T-cell (primary cell): ENCODE measurements around the gene MAN2A1. TPM values are rescaled to one million over a fixed set of nuclear protein-coding genes. Genes with fewer than 3 reads are reported as not detected.
A peak's percentile ranks its signal among the peaks of the same experiment; 100 is the strongest.

Source experiments
- ATAC-seq, 4 experiments: fragments of 200-7000 bp in 3 of 4; fragments of 150-1000 bp in 1 of 4; cut with Tn5 transposase; replicated peaks in 1 of 4; 1 replicate in 3 of 4; 2 replicates in 1 of 4; pipeline ENCODE4 v1.10.0; 2021; ENCODE audit warnings: moderate library complexity in 3 of 4, mild to moderate bottlenecking in 2 of 4, moderate number of reproducible peaks in 1 of 4
- CTCF ChIA-PET, 2 donors: fragments of 300-600 bp; sonication (Branson Sonifier 250); formaldehyde crosslinking; loops; one replicate each; lab custom pipeline; 2022; ENCODE audit warnings: antibody characterized with exemption in 2 of 2; lab: Charles Lee
- POLR2A ChIA-PET, 2 donors: fragments of 300-600 bp; sonication (Branson Sonifier 250); formaldehyde crosslinking; loops; one replicate each; lab custom pipeline; 2022; ENCODE audit warnings: antibody characterized with exemption in 2 of 2; lab: Charles Lee
- DNase-seq, 35 experiments: peaks; one replicate each; pipeline versions ENCODE4 v3.0.0 to v3.0.0-alpha.2; 2013 to 2023
- H3K27ac ChIP-seq: one replicate; pipeline ENCODE4 v1.5.1; 2013; ENCODE audit warnings: low read length
- H3K27me3 ChIP-seq, 2 experiments: replicated peaks in 1 of 2; 1 replicate in 1 of 2; 2 replicates in 1 of 2; pipeline versions ENCODE4 v1.6.1 to v1.7.0; 2013; ENCODE audit warnings: low read length in 1 of 2, mixed read lengths in 1 of 2; ENCODE audit not compliant: control insufficient read depth in 2 of 2, insufficient read depth in 2 of 2; ENCODE audit errors: extremely low read depth in 1 of 2
- H3K36me3 ChIP-seq, 2 donors: 1 replicate in 1 of 2; 2 replicates in 1 of 2; pipeline versions ENCODE4 v1.6.1 to v1.7.0; 2013; ENCODE audit warnings: low read length in 1 of 2; ENCODE audit not compliant: control insufficient read depth in 2 of 2, insufficient read depth in 1 of 2; ENCODE audit errors: extremely low read depth in 1 of 2
- H3K4me1 ChIP-seq, 2 experiments: 1 replicate in 1 of 2; 2 replicates in 1 of 2; pipeline versions ENCODE4 v1.6.1 to v1.7.0; 2013; ENCODE audit warnings: low read length in 2 of 2, mixed read lengths in 1 of 2; ENCODE audit not compliant: insufficient read depth in 2 of 2, control insufficient read depth in 1 of 2; ENCODE audit errors: extremely low read depth in 1 of 2
- H3K4me3 ChIP-seq, 2 donors: 1 replicate in 1 of 2; 2 replicates in 1 of 2; pipeline versions ENCODE4 v1.5.1 to v1.7.0; 2013; ENCODE audit warnings: mild to moderate bottlenecking in 2 of 2, low read length in 1 of 2, moderate library complexity in 1 of 2; ENCODE audit not compliant: control insufficient read depth in 1 of 2; ENCODE audit errors: extremely low read depth in 1 of 2
- H3K9me3 ChIP-seq: 2 replicates; pipeline ENCODE4 v1.7.0; 2013
- H3K27ac Mint-ChIP-seq, 2 donors: one replicate each; pipeline ENCODE4 v1.8.0; 2020 to 2021; ENCODE audit warnings: mild to moderate bottlenecking in 2 of 2, mixed read lengths in 2 of 2
- H3K27me3 Mint-ChIP-seq, 2 donors: one replicate each; pipeline ENCODE4 v1.8.0; 2021 to 2022; ENCODE audit warnings: mixed read lengths in 2 of 2
- H3K36me3 Mint-ChIP-seq: one replicate; pipeline ENCODE4 v1.8.0; 2021; ENCODE audit warnings: mixed read lengths
- H3K4me1 Mint-ChIP-seq, 3 donors: one replicate each; pipeline ENCODE4 v1.8.0; 2020 to 2022; ENCODE audit warnings: mixed read lengths in 3 of 3, mild to moderate bottlenecking in 1 of 3
- H3K4me3 Mint-ChIP-seq, 3 donors: one replicate each; pipeline ENCODE4 v1.8.0; 2020 to 2022; ENCODE audit warnings: mild to moderate bottlenecking in 3 of 3, mixed read lengths in 3 of 3, moderate library complexity in 3 of 3
- H3K9me3 Mint-ChIP-seq, 3 donors: one replicate each; pipeline ENCODE4 v1.8.0; 2020 to 2022; ENCODE audit warnings: mixed read lengths in 3 of 3
- WGBS: methylation state at CpG from one replicate; pipeline ENCODE4 v1.1.5; 2013; ENCODE audit warnings: missing lambda C conversion rate; ENCODE audit not compliant: insufficient coverage; 5-methylcytosine and 5-hydroxymethylcytosine counted together
- total RNA-seq, 35 experiments: library from RNA in 6 of 35; stranded (reverse) in 6 of 35; fragments of 120-200 nt in 1 of 35; gene quantifications; one replicate each; pipeline versions ENCODE4 v1.2.1 to v1.2.4 and lab custom pipeline; 2013 to 2026

The MAN2A1 gene
- total RNA-seq, 5 donors from 2014 or later (not counting 1 experiment from before 2014, with no cell fraction given): 46.7 to 64.0 (median 50.4) TPM

DNA sequence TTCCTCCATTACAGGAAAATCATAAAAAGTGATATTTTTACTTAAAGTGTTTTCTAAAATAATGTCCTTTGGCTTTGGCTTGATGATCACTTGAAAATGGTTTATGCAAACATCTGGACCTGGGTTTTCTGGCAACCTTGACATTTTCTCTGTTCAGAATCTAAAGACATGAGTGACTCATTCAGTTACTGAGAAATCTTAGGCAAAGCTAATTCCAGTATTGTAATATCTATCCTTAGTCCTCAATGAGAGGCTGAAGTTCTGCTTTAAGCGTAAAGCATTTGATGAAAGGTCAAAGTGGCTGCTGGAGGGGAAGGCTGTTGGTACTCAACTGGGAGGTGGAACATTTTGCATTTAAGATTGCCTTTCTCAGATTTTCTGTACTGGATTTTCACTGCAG lies 2.3 kb downstream of the MAN2A1 start:
- H3K27me3 Mint-ChIP-seq: no peaks in the 10 kb centered on the region
- Histone ChIP-seq H3K27me3 (no peaks in the 10 kb centered on the region), H3K27ac (no peak overlapping the region), H3K4me1 (peaks cover 29 to 33% of the 10 kb centered on the region in 2 experiments), H3K9me3 (no peaks in the 10 kb centered on the region), H3K4me3 (peak overlapping the region; percentile 95 to 97), H3K36me3 (no peaks in the 10 kb centered on the region)
- peak overlapping the region; percentile 84 to 90 (median 85) for H3K4me3 Mint-ChIP-seq
- ChIA-PET CTCF (interaction anchor here (0.6 to 2.0 kb wide), 9 partner anchors 8 to 669 kb away, joined by 3 to 12 read pairs (median 5); no protein-coding TSS in a partner anchor), POLR2A (interaction anchor here in 1 of 2 donors (0.6 kb wide), 2 partner anchors 160 to 362 kb away, joined by 3 to 9 read pairs; no protein-coding TSS in a partner anchor)
- DNase-seq (no peak), ATAC-seq (no peak)
- peak overlapping the region; percentile 55 to 81 for H3K27ac Mint-ChIP-seq
- no peaks in the 10 kb centered on the region for H3K36me3 Mint-ChIP-seq
- H3K4me1 Mint-ChIP-seq: peaks cover 62 to 64% (median 63%) of the 10 kb centered on the region in 3 donors
- no peaks in the 10 kb centered on the region for H3K9me3 Mint-ChIP-seq
- WGBS: 20% methylated on average over 1 of the region's 1 CpG

DNA sequence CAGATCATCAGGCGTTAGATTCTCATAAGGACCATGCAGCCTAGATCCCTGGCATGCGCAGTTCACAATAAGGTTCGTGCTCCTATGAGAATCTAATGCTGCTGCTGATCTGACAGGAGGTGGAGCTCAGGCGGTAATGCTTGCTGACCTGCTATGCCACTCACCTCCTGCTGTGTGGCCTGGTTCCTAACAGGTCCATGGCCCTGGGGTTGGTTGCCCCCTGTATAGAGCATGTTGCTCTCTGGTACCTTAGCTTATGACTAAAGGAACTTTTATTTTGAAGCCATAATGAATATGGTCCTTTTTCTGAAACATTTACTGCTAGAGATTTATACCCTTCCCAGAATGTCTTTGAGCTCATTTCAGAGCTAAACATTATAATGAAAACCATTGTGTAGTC lies 3.1 kb downstream of the MAN2A1 start:
- ATAC-seq (no peak), DNase-seq (peak in 1 of 35 experiments; percentile 4)
- Histone ChIP-seq H3K27me3 (no peaks in the 10 kb centered on the region), H3K36me3 (no peaks in the 10 kb centered on the region), H3K4me3 (peak overlapping the region in 1 of 2 donors; percentile 17), H3K9me3 (no peaks in the 10 kb centered on the region), H3K4me1 (peaks cover 32 to 33% of the 10 kb centered on the region in 2 experiments), H3K27ac (no peak overlapping the region)
- Mint-ChIP-seq H3K9me3 (no peaks in the 10 kb centered on the region), H3K27ac (peak overlapping the region; percentile 20 to 76), H3K4me3 (peak overlapping the region; percentile 84 to 90 (median 85)), H3K36me3 (peaks cover 2% of the 10 kb centered on the region), H3K27me3 (no peaks in the 10 kb centered on the region), H3K4me1 (peaks cover 70 to 73% (median 71%) of the 10 kb centered on the region in 3 donors)
- POLR2A ChIA-PET: interaction anchor here in 1 of 2 donors (0.7 kb wide), 1 partner anchor 9 kb away, joined by 3 read pairs; no protein-coding TSS in a partner anchor
- CTCF ChIA-PET: interaction anchor here (0.6 to 2.0 kb wide), 5 partner anchors 9 to 924 kb away, joined by 3 to 7 read pairs (median 5); no protein-coding TSS in a partner anchor
- WGBS: 68% methylated on average over 4 of the region's 4 CpGs

DNA sequence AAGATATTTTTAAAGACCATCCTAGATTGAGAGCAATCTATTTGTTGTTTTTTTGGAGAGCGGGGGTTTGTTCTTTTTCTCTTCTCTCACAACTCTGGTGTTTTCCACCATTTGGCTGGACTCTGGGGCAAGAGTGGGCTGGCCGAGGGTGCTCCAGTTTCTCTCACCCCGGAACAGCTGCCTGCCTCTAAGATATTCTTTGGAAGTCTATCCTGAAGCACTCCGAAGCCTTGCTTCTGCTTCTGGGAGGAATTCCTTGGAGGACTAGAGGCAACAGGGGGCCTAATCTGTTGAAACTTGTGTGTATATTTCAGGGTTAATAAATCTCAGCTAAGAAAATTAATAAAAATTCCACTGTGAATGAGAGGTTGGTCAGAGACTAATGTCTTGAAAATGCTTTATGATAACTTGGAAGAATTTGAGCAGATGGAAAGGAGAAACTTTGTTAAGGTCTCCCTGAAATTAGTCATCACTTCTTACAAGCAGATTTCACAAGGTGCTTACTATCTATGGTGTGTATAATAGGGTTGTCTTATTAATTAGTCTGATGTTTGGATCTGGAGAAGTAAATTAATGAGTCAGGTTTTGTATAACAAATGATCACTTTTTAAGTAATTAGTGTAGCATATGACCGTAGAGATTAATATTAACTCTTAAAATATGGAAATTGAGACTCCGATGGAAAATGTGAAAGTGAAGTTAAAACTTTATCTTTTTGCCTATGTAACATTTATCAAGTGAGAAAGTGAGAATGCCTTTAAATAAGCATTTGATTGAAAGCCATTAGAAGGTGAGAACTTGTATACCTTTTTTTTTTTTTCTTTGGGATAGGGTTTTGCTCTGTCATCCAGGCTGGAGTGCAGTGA lies 4.0 kb downstream of the MAN2A1 start:
- DNase-seq: no peak
- ChIA-PET POLR2A (interaction anchor here in 1 of 2 donors (0.5 to 0.7 kb wide), 2 partner anchors 9 to 1817 kb away, joined by 3 read pairs; no protein-coding TSS in a partner anchor), CTCF (interaction anchor here (0.7 to 1.4 kb wide), 2 partner anchors 10 to 483 kb away, joined by 6 read pairs; no protein-coding TSS in a partner anchor)
- Histone ChIP-seq H3K4me3 (no peak overlapping the region), H3K27me3 (no peaks in the 10 kb centered on the region), H3K36me3 (no peaks in the 10 kb centered on the region), H3K27ac (no peak overlapping the region), H3K9me3 (no peaks in the 10 kb centered on the region), H3K4me1 (peaks cover 32 to 34% of the 10 kb centered on the region in 2 experiments)
- peaks cover 6% of the 10 kb centered on the region for H3K36me3 Mint-ChIP-seq
- peak overlapping the region; percentile 58 to 61 for H3K27ac Mint-ChIP-seq
- ATAC-seq: no peak
- H3K4me3 Mint-ChIP-seq: peak overlapping the region; percentile 84 to 90 (median 85)
- no peaks in the 10 kb centered on the region for H3K9me3 Mint-ChIP-seq
- H3K27me3 Mint-ChIP-seq: no peaks in the 10 kb centered on the region
- H3K4me1 Mint-ChIP-seq: peaks cover 77 to 81% (median 80%) of the 10 kb centered on the region in 3 donors
- WGBS: 94% methylated on average over 3 of the region's 6 CpGs

DNA sequence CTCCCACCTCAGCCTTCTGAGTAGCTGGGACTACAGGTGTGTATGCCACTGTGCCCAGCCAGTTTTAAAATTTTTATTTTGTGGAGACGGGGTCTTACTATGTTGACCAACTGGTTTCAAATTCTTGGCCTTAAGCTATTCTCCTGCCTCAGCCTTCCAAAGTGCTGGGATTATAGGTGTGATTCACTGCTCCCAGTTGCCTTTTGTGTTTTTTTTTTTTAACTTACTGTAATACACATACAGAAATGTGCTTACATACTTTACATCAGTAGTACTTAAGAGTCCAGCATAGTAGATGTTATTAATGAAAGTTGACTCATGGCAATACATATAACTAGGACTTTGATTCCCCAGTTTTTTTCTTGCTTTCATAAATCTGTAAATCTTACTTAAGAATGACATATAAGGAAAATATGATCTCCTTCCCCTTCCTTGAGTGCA lies 4.7 kb downstream of the MAN2A1 start:
- POLR2A ChIA-PET: interaction anchor here in 1 of 2 donors (0.6 to 0.7 kb wide), 2 partner anchors 10 to 360 kb away, joined by 3 read pairs; no protein-coding TSS in a partner anchor
- no peak overlapping the region for H3K27ac ChIP-seq
- Mint-ChIP-seq H3K4me3 (peak overlapping the region; percentile 40 to 85 (median 84)), H3K4me1 (peaks cover 79 to 85% (median 83%) of the 10 kb centered on the region in 3 donors), H3K27me3 (no peaks in the 10 kb centered on the region), H3K27ac (peak overlapping the region; percentile 71 to 84), H3K9me3 (no peaks in the 10 kb centered on the region), H3K36me3 (peaks cover 12% of the 10 kb centered on the region)
- H3K4me3 ChIP-seq: no peak overlapping the region
- no CpG with 5 or more reads among the region's 1 CpG for WGBS
- H3K27me3 ChIP-seq: no peaks in the 10 kb centered on the region
- H3K9me3 ChIP-seq: no peaks in the 10 kb centered on the region
- peaks cover 31 to 32% of the 10 kb centered on the region in 2 experiments for H3K4me1 ChIP-seq
- peaks cover 0 to under 1% of the 10 kb centered on the region in 2 donors for H3K36me3 ChIP-seq
- CTCF ChIA-PET: interaction anchor here (0.7 to 1.5 kb wide), 2 partner anchors 27 to 482 kb away, joined by 4 to 6 read pairs; no protein-coding TSS in a partner anchor
- ATAC-seq: no peak
- DNase-seq: no peak

DNA sequence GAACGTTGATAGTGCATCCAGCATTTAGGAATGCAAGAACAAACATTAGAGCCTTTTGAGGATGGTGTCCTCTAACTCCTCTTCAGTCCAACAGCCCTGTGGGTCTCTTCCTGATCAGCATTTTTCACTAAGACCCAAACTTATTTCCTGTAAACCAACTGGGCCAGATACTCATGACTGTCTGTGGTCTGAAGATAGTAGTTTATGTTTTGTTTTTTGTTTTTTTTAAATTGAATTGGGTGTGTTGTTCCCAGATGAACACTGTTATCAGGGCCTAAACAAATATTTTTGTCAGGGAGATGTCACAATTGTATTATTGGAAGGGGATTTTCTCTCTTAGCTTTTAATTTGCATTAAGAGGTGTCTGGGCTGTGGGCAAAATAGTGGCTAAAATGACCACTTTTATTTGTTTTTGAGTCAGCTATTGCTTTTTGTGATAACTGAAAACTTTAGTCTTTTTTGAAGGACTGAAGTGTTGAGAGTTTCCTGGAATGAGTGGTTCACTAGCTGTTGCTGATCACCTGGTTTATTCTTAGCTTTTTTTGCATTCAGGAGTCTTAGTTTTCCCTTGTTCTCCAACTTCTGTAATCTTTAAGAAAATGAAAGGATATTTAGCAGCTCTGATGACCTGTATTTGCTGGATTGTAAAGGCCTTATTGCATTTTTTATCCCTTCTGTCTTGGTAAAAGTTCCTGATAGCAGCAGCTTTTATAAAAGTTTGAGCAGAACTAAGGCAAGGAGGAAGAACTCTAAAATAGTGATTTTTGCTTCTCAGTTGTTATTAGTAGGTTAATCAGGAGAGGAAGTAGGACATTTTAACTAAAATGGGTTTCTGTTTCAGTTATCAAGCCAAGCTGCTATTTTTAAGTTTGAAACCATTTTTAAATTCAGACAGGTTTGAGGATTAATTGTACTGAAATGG lies 5.5 kb downstream of the MAN2A1 start:
- no peaks in the 10 kb centered on the region for H3K27me3 Mint-ChIP-seq
- Histone ChIP-seq H3K36me3 (peaks cover 0 to 6% of the 10 kb centered on the region in 2 donors), H3K27ac (peak overlapping the region; percentile 20), H3K9me3 (no peaks in the 10 kb centered on the region), H3K4me3 (no peak overlapping the region), H3K27me3 (no peaks in the 10 kb centered on the region), H3K4me1 (peaks cover 32 to 34% of the 10 kb centered on the region in 2 experiments)
- no peaks in the 10 kb centered on the region for H3K9me3 Mint-ChIP-seq
- WGBS: no CpG with 5 or more reads among the region's 1 CpG
- H3K4me3 Mint-ChIP-seq: peak overlapping the region; percentile 32 to 85 (median 84)
- ATAC-seq: no peak
- H3K4me1 Mint-ChIP-seq: peaks cover 86 to 93% (median 91%) of the 10 kb centered on the region in 3 donors
- POLR2A ChIA-PET: interaction anchor here in 1 of 2 donors (0.6 kb wide), 1 partner anchor 359 kb away, joined by 3 read pairs; no protein-coding TSS in a partner anchor
- CTCF ChIA-PET: interaction anchor here (0.7 to 1.9 kb wide), 4 partner anchors 15 to 110 kb away, joined by 3 to 7 read pairs (median 4); no protein-coding TSS in a partner anchor
- no peak for DNase-seq
- H3K36me3 Mint-ChIP-seq: peaks cover 19% of the 10 kb centered on the region
- peak overlapping the region; percentile 71 to 84 for H3K27ac Mint-ChIP-seq
